Astrocyte (in vitro differentiated cells and primary cell): ENCODE results near the gene DLGAP1.

Source experiments
- CTCF ChIP-seq: IDR thresholded peaks from 2 replicates; pipeline ENCODE4 v1.5.1; 2011; ENCODE audit warnings: low read depth, mild to moderate bottlenecking, inconsistent platforms, low read length, moderate library complexity; ENCODE audit not compliant: insufficient read depth
- EZH2 ChIP-seq: IDR thresholded peaks from 2 replicates; pipeline ENCODE4 v1.6.1; 2012; ENCODE audit warnings: mild to moderate bottlenecking, low read length, inconsistent platforms; ENCODE audit not compliant: insufficient read depth

- TF ChIP-seq CTCF (peak; percentile 72), EZH2 (no peak)
Measured at GRCh38 chr18:3585656-3586509, 869.2 kb downstream of the DLGAP1 start.
